NCI-H1417 (cell line): ENCODE data around the gene SPG7.
A peak's percentile ranks its signal among the peaks of the same experiment; 100 is the strongest.

Experiments
- DNase-seq, 3 experiments: peaks; one replicate each; lab custom pipeline; 2025; lab: John Stamatoyannopoulos, UW

SPG7 gene

DNA sequence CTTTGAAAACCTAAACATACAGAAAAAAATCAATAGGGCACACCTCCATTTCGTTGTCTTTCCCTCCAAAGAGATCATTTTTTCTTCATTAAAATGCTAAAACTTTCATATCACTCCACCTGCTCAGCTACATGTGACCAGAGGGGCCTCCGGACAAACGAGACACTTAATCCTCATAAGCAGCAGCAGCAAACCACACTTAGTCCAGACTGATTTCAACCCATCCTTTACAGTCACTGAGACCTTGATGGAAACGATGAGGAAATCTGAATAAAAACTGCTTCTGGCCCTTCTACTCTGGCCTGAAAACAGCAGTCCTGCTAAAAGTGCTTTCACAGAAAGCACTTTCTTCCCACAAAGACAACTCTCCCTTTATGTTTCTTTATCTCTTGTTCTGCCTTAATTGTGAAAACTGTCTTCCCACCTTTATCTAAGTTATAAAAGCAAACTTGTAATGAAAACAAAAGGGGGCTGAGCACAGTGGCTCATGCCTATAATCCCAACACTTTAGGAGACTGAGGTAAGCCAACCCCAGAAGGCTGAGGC, 22.4 kb upstream of the SPG7 start:
- no peak for DNase-seq

DNA sequence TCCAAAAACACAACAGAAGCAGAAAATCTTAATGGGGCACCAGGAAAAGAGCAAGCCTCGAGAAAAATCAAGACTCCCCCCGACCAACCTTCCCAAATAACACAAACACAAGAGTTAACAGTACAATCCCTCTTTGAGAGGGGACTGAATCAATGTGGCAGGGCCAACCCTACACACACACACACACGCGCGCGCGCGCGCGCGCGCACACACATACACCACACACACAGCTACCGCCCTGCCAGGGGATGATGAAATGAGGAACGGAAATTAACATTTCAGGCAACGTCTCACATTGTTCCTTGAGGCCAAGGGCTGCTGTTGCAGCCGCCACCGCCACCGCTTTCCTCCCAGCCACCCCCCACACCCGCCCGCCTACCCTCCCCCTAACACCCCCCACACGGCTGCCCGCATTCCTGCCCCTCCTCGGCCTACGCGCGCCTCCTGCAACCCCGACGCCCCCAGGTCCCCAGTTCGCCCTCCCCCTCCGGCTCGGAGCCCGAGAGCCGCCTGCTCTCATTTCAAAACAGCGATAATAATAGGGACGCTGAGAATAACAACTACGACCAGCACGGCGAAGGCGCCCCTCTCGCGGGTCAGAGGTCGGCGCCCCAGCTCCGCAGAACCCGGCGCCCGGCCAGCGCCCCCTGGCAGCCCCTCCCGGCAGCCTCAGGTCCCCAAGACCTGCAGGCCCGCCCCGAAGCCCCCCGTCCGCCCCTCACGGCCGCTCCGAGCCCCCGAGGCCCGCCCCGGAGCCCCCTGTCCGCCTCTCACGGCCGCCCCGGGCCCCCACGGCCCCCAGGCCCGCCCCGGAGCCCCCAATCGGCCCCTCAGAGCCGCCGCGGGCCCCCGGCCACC, 18.9 kb upstream of the SPG7 start:
- DNase-seq = peak; percentile 14 to 81 (median 65)

DNA sequence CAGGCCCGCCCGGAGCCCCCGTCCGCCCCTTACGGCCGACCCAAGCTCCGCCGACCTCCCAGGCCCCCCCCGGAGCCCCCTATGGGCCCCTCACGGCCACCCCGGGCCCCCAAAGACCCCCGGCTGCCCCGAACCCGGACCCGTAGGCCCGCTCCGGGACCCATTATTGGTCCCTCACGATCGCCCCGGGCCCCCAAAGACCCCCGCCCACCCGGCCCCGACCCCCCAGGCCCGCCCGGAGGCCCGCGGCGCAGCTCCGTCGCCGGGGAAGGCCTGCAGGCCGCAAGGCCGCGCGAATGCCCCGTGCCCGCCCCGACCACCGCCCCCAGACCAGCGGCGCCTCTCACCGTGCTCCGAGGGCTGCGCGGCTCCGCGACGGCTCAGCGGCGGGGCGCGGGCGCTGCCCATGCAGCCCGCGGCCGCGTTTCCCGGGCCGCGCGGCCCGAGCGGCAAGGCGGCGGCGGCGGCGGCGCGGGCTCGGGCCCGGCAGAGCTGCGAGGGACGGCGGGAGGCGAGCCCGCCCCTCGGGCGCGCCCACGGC, 18.2 kb upstream of the SPG7 start:
- no peak for DNase-seq

DNA sequence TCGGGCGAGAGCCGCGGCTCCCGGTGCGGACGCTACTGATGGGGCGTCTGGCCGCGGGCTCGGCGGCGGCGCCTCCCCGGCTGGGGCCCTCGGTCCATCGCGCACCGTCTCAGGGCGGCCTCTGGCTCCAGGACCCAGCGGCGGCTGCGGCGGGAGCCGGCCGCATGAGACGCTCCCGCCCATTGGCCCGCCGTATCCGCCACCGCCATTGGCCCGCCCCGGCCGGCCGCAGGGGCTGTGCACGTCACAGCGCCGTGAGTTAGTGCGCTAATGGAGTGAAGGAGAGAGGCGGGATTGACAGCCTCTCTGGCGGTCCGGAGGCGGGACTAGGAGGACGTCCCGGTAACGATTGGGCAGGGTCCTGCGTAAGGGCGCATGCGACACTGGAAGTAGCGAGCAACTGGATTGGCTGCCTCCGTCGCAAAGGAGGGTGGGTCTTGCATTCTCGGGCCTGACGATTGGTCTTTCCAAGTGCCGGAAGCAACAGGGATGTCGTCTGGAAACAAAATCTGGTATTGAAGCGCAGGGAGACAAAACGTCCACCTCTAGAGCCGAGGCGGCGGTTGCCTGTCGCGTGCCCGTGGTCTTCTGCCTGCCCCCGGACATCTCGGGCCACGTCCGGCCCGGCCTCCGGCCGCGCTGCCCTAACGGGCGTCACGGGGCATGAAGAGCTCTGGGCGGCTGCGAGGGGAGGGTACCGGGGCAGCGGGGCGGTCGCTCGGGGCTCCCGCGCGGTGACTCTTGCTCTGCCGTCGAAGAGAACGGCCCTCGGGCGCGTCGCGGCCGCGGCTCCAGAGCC, 17.6 kb upstream of the SPG7 start, which contains the start of gene ANKRD11:
ANKRD11 (minus strand) TSS at position 123 of the 799 bp plus-strand sequence. CDS start 173,542 bp downstream, outside the sequence.
- peak; percentile 95 to 99 (median 97) for DNase-seq

DNA sequence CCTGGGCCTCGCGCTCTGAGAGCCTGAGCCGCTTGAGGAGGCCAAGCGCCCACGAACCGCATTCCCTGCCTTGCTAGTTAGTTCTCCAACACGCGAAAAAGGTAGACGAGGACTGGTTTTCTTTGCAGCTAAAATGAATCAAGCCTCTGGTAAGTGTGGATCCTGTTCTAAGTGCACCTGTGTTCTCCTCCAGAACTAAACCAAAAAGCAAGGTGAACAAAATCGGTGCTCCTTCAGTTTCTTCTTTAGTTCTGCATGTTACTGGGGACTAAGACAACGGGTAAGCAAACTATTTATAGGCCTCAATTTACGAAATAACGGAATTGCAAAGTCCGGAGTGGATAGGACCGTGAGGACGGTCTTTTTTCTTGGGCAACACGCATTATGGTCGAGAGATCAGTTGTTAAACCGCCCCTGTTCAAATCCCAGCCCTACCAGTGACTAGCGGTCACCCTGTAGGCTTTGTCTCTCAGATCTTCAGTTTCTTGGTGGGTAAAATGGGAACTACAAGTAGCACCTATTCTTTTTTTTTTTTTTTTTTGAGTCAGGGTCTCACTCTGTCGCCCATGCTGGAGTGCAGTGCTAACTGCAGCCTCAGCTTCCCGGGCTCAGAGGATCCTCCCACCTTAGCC, 16.8 kb upstream of the SPG7 start:
- peak in 1 of 3 experiments; percentile 55 for DNase-seq

DNA sequence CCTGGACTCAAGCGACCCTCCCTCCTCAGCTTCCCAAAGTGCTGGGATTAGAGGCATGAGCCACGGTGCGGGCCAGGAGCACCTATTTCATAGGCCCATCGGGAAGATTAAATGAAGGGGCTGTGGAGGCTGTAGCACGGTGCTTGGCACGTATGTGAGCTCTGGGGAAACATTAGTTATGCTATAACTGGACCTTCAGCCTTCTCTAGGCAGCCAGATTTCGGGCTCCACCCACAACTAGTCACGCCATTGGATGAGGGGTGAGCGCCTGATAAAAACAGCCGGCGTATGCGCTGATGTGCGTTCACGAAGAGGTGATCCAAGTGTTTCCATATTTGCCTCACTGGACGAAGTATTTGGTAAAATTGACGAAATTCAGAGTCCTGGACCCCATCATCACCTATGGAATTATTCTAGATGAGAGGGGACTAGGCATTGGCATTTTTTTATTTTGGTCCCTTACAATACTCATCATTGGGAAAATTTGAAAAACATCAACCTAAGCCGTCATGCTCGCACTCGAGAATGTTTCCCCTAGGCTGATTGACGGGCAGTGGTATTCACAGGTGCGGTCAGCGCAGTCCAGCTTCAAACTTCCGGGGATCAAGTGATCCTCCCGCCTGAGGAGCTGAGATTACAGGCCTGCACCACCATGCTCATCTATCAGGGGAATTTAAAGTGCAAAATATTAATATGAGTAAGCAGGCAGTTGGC, 16.1 kb upstream of the SPG7 start:
- DNase-seq = no peak

DNA sequence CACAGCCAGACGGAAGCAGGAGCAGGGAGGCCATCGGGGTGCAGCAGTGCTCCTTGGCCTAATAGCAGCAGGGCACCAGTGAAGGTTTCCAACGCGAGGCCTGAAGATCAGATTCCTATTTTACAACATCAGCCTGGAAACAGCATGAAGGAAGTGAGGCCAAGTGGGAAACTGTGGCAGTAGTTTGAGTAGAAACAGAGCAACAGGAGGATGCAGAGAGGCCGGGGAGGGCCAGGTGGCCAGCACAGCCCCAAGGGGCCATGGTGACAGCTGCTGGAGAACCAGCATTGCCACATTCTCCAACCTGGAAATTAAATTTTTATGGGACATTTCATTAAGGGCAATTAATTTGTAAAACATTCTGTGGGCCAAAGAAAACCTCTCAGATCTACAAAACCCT, 14.4 kb upstream of the SPG7 start:
- no peak for DNase-seq

DNA sequence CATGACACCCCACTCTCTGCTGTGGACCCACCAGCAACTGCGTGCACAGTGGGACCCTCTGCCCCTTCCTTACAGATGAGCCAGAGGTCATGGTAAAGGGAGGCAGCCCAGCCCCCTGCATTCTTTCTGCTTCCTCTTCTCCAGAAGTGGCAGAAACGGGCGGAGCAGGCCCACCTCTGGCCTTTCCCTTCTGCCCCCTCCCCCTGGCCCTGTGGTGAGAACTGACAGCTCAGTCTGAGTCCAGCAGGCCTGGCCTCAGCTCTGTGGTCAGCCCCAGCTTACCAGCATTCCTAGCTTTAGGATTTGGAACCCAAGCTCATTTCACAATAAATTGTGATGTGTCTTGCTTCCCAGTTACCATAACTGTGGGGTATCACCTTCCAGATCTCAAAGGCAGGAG, 13.1 kb upstream of the SPG7 start:
- no peak for DNase-seq

DNA sequence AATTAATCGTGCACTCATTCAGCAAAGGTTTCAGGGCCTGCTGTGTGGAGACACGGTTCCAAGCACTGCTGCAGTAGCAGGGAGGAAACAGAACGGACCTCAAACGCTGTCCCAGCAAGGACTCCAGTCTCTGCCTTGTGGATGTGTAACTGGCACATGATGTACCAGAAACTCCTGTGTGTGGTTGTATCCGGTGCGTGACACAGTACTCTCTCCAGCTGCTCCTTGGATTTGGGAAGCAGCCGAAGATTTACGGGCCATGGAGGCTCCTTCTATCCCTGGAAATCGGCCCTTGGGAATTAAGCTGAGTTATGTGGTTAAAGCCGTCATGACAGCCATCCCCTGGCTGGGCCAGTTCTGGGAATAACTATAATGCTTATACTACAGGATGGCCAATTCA, 9.4 kb upstream of the SPG7 start:
- DNase-seq = no peak

DNA sequence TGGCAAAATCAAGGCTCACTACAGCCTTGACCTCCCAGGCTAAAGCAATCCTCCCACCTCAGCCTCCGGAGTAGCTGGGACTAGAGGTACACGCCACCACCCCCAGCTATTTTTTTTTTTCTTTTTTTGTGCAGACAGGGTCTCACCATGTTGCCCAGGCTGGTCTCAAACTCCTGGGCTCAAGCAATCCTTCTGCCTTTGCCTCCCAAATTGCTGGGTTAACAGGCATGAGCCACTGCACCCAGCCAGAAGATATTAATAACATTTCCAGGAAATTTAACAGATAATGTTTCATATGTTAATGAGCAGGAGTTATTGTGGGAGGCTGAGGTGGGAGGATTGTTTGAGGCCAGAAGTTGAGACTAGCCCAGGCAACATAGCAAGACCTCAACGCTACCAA, 8.4 kb upstream of the SPG7 start:
- no peak for DNase-seq

DNA sequence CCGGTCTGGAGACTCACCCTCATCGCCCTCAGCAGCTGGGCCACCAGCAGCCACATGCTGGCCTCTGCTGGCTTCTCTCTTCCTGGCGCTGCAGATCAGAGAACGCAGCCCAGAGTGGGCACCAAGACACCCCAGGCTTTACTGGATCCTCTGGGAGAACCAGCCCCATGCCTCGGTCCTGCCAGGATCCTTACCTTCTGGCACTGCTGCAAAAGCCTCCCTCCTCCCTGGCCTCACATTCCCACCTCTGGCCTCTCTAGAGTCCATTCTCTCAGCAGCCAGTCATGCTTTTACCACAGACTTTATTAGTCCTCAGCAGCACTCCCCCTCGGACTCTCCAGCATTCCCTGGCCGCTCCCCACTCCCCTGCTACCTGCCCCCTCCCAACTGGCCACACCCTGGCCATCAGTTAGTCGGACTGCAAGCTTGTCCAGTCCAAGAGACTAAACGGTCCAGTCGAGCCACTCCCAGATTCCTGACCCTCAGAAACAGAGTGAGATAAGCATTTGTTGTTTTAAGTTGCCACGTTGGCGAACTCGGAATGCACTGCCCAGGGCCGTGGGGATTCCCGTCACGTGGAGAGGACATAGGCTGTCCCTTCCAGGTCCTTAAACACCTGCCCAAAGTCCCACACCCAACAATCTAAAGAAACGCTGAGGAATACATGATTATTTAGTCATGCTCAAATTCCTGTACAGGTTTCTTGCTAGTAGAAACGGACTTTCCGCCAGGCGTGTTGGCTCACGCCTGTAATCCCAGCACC, 5.9 kb upstream of the SPG7 start:
- no peak for DNase-seq

DNA sequence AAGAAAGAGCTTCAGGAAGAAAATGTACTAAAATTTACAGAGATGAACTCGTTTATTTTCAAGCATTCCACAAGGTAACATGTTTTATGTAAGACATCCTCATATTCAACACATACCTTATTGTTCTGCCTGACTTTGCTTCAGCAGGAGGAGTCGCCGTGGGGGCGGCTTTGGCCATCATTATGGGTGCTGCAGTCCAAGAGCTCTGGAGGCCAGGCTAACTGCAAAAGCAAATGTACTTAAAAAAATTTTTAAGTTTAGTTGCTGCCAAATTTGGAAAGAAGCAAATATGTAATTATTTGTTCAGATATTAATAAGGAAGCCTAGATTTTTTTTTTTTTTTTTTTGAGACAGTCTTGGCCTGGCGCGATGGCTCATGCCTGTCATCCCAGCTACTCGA, 4.1 kb upstream of the SPG7 start:
- no peak for DNase-seq

DNA sequence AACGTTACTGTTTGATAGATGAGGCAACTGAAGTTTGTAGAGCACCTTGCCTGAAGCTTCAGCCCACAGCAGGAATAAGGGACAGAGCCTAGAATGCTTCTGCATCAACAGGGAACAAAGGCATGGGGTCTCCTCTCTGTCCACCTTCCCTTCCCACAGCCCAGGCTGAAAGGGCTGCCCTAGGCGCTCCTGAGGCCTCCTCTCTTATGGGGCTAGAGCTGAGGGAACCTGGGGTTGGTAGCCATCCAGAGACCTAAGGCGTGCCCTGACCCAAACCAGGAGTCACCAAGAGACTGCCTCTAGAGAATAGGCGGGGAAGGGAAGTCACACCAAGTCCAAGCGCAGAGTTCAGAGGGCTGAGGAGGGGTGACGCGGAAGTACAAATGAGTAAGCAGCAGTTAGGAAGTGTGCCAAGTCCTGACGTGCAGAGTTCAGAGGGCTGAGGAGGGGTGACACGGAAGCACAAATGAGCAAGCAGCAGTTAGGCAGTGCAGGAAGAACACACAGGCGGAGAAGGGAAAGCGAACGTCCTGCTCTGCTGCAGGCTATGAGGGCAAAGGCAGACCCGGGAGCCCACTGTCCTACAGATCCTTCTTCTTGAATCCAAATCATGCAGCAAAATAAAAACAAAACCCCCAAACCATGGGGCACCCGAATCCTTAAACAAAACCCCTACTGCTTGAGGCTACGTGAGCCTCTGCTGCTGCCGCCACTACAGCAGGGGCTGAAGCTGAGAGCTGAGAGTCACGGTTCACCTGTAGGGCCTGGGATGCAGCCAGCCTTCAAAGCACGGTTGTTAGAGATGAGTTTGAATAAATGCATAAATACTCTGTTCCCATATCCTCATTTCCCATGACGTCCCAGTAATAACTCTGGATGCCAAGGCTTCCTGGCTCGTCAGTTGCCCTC, 2.7 kb upstream of the SPG7 start:
- DNase-seq = peak in 1 of 3 experiments; percentile 4

DNA sequence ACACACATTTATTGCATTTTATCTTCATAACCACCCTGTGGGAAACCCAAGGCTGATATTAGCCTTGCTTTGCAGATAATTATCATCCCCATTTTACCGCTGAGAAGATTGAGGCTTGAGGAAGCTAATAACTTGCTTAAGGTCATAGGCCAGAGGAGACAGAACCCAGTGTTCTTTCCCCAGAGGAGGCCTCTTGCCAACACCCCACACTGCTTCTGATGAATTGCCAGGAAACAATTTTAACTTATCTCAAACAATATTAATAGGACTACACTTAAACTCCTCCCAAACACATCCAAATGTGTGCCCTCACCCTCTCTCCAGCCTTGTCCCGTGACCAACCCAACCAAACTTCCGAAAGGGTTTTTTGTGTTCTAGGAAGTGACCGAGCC, 2.1 kb upstream of the SPG7 start:
- DNase-seq = peak in 1 of 3 experiments; percentile 5

DNA sequence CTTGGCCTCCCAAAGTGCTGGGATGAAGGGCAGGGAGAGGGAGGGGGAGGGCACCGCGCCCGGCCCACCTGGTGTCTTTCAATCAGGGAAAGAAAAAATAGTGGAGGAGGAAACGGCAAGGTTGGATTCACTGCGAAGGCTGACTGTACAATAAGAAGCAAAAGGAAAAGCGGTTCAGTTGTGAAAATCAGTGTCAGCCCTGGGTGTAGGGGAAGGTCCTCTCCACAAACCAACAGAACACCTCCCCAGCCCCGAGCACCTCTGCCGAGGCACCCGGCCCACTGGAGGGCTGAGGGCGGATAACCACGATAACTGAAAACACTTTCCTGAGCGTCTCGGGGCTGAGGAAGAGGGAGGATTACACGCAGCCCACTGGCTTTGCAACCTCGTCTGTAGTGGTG, 1.4 kb upstream of the SPG7 start:
- peak in 1 of 3 experiments; percentile 25 for DNase-seq

DNA sequence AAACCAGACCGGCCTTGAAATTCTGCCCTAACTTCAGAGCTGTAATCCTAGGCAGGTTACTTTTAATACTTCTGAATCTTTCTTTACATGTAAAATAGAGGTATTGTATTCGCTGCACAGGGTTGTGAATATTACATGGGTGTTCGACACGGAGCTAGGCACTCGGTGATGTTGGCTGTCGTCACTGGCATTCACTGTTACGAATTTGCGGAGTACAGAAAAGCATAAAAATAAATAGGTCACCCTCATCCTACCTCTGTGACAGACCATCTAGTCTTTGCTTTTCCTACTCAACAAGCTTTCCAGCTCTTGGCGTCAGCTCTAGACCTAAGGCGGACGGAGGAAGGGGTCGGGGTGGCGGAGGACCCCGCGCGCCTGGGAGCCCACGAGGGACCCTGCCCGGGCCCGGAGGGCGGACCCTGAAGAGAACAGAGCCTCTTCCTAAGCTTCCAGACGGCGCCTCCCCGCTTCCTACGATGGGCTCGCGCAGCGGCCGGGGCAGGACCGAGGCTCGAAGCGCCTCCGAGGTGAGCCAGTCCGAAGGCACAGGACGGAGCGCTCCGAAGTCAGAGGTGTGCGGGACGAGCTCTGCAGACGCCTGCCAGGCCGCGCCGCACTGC, 879 bp upstream of the SPG7 start:
- no peak for DNase-seq

DNA sequence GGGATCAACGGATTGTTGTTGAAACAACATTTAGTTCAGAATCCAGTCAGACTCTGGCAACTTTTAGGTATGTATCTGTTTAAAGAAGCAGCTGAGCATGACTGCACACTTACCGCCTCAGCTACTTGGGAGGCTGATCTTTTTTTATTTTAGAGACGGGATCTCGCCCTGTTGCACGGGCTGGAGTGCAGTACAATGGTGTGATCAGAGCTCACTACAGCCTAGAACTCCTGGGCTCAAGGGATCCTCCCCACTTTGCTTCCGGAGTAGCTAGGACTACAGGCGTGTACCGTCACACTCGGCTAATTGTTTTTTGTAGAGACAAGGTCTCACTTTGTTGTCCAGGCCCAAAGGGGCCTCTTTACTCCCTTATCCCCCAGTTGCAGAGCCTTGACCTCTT, 2.3 kb downstream of the SPG7 start:
- no peak for DNase-seq

DNA sequence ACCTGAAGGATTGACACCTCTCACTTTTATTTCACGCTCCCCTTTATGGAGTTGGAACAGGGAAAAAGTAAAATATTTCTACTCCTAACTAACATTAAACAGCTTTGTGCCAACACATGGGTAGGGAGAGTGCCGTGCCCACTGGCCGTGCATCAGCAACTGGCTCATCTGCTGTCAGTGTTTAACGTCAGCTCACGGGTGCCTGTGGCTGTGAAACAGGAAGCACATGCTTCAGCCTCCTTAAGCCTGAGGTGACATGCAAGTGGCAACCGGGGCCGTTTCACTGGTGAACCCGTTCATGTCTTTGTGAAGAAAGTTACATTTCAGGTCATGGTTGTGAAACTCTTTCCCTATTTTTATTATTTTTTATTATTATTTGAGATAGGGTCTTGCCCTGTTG, 3.2 kb downstream of the SPG7 start:
- no peak for DNase-seq

DNA sequence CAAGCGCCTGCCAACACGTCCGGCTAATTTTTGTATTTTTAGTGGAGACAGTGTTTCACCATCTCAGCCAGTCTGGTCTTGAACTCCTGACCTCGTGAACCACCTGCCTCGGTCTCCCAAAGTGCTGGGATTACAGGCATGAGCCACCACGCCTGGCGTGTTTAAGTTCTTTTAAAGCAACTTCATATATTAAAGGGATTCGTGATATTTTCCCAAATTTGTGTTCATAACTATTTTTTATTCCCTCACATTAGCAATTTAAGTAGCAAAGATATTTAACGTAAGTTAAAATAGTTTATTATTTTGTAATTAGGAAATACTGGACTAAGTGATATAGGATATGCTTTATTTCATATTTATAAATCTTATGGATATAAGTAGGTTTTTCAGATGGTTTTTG, 4.2 kb downstream of the SPG7 start:
- no peak for DNase-seq
